GM19468 (cell line): Measurements from ENCODE around the gene BMPER.

Experiments used
- ATAC-seq: cut with Tn5 transposase; IDR thresholded peaks from one replicate; pipeline ENCODE4 v1.9.1; 2021; ENCODE audit warnings: mild to moderate bottlenecking, moderate library complexity, moderate number of reproducible peaks; ENCODE audit not compliant: unreplicated experiment; ENCODE audit errors: extremely low read depth

The BMPER gene

DNA sequence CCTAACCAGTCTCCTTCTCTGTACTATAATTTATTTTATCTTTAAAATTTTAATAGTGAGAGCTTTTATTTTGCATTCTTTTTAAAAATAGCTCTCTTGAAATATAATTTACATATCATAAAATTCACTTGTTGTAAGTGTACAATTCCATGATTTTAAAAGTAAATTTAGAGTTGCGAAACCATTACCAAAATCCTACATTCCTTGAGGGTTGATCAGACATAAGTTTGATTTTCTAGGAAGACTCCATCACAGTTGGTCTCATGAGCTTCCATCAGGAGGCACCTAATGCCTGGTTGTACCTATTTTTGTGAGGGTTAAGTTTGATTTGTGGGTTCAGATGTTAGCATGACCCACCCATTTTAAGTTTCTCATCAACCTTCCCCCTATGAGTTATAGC is 108.1 kb downstream of the BMPER start:
- ATAC-seq, result no peak

DNA sequence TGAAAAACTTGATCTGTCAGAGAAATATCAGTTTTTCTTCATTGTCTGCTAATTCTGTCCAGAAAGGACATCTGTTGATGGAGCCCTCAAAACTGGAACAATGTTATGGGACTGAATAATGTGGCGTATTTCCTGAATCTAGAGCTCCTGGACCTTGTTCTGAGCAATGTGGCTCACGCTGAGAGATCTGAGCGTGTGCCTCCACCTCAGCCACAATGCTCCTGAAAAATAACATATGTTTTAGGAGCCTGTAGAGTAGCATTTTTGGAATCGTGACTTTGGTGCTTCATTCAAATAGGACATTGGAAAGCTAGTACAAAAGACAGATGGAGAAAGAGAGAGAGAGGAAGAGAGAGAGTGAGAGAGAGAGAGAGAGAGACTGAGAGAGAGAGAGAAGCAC is 110.3 kb downstream of the BMPER start:
- no peak for ATAC-seq

DNA sequence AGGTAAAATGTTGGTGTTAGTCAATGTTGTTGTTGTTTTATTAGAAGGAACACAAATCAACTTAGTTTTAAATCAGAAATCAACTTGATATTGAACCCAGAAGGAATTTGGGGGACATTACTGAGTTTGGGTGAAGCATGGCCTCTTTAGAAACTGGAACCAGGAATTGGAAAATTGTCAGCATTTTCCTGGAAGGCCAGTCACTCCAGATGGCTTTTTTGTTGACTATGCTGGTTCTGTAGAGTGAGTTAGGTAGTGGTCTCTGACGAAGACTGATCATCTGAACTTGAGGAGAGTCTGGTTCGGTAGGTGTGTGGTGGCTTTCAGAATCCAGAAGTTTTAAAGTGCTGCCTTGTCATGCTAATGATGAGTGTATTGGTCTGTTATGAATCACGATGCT is 111.5 kb downstream of the BMPER start:
- ATAC-seq, result no peak

DNA sequence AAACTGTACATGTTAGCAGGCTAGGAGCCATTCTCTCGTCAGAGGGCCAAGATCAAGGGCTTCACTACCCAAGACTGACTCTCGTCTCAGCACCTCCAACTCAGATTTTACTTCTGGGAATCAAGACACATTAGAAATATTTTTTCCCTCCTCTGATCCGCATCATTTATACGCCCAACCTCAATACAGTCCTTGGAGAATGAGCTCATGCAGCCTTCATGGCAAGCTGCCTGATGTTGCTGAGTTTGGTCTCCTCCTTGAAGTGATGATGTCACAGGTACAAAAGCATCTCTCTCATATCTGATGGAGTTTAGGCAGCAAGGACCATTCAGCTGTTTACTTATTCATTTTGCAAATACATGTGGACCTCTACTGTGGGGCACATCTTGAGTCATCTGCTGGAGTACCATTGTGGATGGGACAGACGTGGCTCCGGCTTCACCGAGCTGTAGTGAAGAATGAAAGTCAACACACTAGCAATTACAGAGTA is 114.0 kb downstream of the BMPER start:
- ATAC-seq, result no peak

DNA sequence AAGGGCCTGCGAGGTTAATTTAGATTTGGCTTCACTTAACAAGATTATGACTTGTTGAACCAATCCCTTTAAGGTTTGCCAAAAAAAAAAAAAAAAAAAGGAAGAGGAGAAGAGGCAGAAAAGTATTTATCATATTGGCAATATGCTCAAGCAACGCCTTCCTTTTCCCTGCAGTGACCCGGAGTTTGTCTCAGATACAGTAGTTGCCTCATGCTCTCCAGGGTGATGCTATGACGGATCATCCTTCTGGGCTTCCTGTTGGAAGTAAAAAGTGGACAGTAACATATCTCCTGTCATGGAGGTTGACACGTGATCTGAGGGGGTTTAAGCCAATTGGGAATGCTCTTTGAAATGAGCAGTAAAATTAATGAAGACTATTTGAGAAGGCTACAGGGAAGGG is 117.3 kb downstream of the BMPER start:
- no peak for ATAC-seq

DNA sequence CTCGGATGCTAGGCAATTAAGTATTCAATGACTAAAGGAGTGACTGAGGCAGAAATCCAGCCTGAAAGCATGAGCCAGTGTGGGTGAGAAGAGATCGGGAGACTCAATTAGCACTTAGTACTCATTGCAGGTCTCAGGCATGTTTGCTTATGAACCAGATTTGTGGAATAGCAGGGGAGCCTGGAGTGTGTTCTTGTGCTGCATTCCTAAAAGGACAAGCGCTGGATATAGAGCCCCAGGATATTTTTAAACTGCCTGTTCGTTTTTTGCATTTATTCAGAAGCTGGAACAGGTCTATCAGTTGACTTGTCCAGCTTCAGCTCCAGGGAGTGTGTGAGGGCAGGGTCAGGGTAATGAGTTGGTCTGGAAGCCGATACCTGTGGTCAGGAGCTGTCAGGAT is 120.3 kb downstream of the BMPER start:
- no peak for ATAC-seq

DNA sequence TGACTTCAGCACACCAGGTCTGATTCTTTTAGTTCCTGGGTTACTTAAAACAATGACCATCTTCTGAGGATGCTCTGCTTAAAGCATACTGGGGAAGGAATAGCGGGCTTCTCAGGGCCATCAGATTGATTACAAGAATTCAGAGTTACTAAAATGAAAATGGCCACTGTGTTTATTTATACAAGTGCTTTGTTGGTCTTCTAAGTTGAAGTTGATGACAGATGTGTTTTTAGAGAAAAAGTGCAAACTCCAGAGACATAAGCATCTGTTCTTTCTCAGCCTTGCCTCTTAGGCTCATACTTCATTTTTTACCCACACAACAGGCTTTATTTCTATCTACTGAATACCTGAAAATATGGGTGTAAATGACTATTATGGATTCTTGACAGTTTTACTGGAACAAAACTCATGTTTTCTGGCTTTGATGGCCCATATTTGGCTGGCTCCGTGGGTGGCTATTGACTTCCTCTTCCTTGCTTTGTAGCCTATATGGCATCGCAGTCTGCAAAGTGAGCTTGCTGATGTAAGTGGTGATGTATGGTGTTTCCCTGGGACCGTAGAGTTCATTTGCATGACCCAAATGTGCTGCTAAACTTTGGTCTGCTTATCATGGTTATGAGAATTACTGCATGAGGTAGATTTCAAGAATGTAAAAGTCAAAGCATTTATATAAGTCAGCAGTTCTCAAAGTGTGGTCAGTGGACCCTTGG is 121.3 kb downstream of the BMPER start:
- no peak for ATAC-seq

DNA sequence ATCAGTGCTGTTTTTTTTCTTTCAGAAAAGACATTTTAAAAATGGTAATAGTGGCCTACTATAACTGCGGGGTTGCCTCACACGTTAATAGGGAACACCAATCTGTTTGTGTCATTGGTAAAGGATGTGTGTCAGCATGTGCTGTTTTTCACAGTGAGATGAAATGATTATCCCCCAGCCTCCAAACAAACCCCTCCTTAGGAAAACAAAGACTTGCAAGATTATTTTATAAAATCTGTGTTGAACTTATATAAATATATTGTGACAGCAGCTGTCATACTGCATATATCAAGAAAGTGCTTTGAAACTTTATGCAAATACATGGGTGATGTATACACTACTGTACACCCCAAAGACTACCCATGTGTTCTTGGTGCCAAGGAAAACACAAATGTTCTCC is 125.8 kb downstream of the BMPER start:
- no peak for ATAC-seq

DNA sequence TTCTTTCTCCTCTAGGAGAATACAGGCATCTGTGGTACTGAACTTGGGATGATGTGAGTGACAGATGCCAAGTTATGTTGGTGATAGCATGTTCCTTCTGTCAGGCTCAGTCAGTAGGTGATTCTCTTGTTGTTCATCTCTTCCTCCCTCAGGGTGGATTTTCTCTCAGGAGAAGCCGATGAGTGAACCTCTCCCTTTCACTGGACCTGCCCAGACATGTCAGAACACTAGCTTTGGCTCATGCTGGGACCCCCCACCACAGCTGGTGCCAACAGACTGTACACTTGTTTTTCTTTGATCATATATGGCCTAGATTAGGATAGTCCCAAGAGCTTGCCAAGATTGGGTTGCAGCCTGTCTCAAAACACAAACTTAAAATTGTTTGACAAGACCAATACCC is 129.4 kb downstream of the BMPER start:
- ATAC-seq, result no peak

DNA sequence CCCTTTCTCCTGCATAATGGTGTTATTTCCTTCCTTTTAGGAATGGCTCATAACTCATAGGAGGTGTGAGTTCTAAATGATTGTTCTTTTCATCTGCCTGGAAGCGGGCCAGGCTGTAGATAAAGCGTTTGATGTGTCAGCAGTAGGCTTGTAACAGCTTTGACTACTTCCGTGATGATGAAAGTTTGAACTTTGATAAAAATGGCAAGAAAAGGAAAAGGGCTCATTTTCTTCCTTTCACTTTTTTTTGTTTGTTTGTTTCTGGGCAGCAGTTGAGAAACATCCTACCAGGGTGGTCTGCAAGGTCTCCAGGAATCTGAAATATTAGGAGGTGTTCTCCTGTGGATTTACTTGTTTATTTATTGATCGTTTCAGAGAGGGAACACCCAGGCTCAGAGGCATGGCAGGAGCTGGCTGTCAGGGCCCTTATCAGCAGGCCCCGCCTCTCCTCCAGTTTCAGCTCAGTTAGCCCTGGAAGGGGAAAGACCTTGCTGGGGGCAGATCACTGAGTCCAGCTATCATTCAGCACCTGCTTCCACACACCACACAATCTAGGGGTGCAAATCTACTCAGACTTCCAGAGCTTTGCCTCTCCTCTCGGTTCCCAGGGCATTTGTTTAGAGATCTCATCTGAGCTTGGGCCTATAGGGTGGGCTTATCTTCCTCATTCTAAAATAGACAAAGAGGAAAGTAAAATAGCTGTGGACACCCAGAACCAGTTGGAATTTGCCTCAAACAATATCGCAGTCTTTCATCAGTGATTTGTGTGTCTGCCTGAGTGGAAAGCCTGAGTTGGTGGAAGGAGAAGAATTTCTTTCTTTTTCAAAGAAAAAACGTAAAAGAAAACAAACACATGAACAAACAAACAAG is 130.9 kb downstream of the BMPER start:
- ATAC-seq, result no peak

DNA sequence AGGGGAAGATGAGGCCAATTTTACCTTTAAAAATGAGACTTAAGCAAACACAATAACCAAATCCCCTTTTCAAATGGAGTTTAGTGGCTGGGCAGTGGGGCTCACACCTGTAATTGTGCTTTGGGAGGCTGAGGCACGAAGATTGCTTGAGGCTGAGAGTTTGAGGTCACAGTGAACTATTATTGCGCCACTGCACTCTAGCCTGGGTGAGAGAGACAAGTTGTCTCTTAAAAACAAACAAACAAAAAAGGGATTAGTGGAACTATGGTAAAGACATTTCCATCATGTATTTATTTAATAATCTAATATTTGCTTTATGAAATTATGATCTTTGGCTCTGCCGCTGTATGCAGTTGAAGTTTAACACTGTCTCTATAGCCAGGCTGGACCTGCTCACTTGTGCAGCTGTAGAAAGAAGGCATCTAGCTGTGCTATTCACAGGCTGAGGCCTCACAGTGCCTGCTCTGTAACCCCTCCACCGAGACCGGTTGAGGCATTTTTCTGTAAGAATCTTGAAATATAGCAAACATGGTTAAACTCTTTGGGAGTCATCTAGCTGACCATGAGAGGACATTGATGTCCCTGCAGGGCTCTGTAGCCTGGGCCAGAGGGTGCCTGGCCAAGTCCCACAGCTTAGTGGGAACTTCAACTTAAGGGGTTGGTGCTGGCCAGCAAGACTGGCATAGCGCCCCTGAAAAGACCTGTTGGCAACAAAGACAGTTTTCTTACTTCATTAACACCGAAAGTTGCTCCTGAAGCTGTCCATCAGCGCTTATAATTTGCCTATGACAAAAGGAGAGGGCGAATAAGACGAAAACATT is 131.8 kb downstream of the BMPER start:
- no peak for ATAC-seq

DNA sequence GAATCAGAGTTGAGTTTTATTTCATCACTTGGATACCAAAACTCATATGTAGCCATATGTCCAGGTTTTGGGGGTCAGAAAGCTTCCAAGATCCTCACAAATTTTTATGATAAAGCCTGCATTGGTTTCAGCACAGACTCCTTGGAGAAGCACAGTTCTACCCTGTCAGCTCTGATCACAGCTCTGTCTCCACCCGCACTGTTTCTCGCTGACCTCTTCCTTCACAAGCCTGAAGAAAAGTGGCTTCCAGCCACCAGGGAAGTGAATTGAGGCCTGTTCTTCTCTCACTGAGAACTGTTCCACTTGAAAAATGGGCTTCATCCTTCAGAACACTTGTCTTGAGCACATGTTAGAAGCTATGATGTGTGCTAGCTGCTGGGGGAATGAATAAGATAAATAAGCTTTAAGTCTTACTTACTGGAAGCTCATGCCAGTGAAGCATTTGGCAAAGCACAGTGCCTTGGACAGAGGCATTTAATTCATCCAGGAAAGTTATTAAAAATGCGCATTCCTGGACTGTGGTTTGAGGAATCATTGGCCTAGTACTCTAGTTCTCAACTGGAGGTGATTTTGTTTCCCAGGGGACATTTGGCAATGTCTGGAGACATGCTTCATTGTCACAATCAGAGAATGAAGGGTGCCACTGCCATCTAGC is 133.6 kb downstream of the BMPER start:
- no peak for ATAC-seq

DNA sequence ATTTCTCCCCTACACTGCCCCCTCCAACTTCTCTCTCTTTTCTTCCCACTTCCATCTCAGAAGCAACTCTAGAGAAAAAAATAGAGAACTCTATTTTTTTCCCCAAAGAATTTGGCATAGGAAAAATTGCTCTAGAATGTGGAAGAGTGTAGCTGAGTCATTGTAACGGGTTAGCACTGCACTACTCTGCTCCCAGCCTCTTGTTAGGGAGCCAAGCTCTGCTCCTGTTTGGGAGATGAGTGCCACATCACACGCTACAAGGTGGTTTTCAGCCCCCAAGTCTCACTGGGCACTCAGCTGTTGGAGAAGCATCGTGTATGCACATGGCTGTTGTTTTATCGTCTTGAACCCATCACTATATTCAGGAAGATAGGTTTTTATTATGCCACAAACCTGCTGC is 136.4 kb downstream of the BMPER start:
- no peak for ATAC-seq

DNA sequence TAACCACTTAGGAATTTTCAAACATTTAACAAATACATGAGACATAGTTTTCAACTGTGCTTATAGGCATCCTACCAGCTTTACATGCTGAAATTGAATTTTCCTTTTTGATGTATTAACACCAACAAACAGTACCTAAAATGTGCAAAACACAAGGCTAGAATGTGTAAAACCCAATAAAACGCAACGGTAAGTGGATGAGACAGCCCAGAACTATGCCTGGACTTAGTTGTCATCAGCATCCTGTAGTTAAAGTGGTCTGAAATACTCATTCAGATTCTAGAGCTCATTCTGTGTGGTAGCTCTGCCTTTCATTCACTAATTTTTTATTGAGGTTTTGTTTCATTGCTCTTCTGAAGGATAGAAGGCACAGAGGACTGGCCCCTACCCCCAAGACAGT is 137.1 kb downstream of the BMPER start:
- no peak for ATAC-seq

DNA sequence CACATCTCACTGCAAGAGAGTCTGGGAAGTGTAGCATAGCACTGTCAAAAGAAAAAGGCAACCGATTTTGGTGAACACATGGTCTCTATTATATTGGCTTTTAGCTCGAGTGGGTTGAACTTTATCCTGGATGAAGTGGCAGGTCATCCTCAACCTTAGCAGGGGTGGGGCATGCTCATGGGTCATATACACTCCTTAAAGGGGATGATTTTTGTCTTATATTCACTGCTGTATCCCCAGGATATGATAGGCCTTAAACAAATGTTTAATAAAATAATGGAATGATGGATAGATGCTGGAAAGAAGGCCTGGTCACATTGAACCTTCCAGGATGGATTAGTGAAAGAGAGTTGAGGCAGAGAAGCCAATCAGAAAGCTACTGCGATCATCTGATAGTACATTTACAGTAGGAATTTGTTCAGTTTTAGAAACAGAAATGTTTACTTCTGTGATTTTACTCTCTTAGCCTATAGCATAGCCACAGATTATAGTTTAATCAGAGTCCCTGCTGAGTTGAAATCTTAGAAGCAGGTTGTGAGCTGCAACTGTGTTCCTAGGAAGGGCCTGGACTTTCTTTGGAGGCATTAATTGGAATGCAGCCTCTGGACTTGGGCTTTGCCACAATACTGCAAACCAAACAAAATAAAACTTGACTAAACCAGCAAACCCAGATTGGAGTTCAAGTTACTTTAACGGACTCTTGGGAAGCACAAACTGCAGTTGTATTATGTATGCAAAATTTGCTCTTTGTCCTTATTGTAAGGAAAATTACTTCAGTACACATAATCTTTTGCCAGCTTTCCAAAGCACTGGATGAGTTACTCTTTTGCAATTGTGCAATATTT is 138.3 kb downstream of the BMPER start:
- no peak for ATAC-seq

DNA sequence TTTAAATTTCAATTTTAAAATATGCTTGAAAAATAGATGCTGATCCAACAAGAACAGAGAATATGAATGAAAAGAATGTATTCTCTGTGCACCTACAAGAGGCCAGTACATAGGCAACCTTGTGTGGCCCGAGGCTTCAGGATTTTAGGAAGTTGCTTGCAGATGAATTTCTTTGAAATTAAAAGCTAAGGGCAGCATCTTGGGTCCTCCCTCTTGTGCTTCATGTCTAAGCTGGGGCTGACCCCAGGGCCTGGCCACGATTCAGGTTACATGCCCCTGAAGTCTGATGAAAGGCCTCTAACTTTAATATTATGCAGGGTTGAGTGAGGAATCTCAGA is 138.9 kb downstream of the BMPER start:
- no peak for ATAC-seq

DNA sequence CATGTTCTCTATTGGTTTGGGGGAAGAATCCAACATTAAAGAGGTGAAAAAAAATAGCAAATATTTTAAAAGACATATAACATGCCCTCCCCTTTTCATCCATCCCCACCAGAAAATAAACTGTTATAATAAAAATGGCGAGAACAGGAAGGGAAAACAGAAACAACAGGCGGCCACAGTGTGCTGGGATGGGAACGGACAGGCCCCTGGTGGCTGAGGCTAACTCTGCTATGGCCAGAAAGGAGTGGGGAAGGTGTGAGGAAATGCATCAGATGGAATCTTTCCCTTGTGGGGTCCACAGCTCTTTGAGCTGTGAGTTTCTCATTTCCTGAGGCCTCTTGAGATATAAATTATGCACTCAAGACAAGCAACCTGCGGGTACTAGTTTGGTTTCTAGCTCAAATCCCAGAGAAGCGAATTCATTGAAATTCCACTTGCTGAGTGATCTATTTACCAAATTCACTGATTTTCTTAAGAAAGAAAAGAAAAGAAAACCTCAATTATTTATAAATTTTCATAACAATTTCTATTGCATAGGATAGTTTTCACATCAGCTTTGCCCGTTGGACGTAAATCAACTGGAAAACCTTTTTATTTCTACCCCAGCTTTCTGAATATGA is 139.5 kb downstream of the BMPER start:
- ATAC-seq, result no peak

DNA sequence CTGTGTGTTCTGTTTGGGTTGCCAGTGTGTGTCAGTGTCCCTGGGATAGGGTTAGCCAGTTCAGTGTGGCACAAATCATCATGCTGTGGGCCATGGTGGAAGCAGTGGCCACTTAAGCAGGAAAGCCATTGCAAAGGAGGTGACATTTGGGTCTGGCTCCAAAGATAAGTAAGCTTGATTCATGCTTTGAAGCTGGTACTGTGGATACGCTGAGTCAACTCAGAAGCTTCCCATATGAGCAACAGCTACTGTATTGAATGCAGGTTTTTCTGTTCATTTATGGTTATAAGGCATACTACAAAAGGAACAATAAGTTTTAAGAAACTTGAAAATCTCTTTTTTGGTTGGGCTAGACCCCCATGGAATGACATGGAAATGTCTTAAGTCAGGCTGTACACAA is 143.1 kb downstream of the BMPER start:
- ATAC-seq, result no peak

DNA sequence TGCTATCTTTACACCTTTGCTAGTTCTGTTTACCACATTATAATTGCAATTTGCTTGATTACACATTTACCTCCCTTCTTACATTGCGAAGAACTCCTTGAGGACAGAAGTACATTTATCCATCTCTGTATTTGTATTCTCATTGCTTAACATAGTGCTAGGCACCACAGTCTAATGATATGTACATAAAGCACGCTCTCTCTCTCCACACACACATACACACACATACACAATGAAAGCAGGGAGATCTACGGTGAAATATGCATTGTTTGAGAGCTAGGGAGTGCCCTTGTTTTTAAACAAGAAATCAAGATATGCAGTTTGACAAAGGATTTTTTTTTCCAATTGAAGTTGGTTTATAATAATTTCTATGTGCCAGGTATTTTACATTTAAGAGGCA is 148.7 kb downstream of the BMPER start:
- ATAC-seq, result no peak
